Stimulated activated CD8-positive, alpha-beta memory T cell treated with anti-CD3 and anti-CD28 coated beads, Interleukin-7, amount 100 ng/mL, for 24 hours (primary cell): ENCODE data around the gene HMG20B.
"Not testable (repeated sequence)": the region's sequence is repeated elsewhere in the genome, so short reads cannot be mapped to it uniquely, and the experiment has no call there.

Source experiments
- DNase-seq: peaks from one replicate; pipeline ENCODE4 v3.0.0-alpha.2; 2020; ENCODE audit warnings: low read depth

HMG20B gene

GRCh38 chr19:3572855-3573161, at the start of gene HMG20B:
TSS of gene HMG20B (plus strand) at chr19:3572944. CDS start at chr19:3573310, 366 bp downstream.
- DNase-seq = no peak

- DNase-seq = no peak
These were observed 49.2 kb upstream of the HMG20B start for GRCh38 chr19:3523361-3524077.

- DNase-seq = no peak
These were observed 48.5 kb upstream of the HMG20B start for GRCh38 chr19:3524078-3524842.

GRCh38 chr19:3524904-3525451, 47.8 kb upstream of the HMG20B start:
- DNase-seq = no peak

GRCh38 chr19:3526507-3527237, 46.1 kb upstream of the HMG20B start:
- no peak for DNase-seq

GRCh38 chr19:3527238-3527910, 45.4 kb upstream of the HMG20B start:
- DNase-seq = no peak

GRCh38 chr19:3528080-3528479, 44.7 kb upstream of the HMG20B start:
- no peak for DNase-seq

- DNase-seq = no peak
These were observed 44.1 kb upstream of the HMG20B start for GRCh38 chr19:3528539-3529211.

GRCh38 chr19:3529299-3529698, 43.4 kb upstream of the HMG20B start:
- DNase-seq = not testable (repeated sequence)

- DNase-seq = no peak
These were observed 42.4 kb upstream of the HMG20B start for GRCh38 chr19:3530389-3530788.

- no peak for DNase-seq
These were observed 41.0 kb upstream of the HMG20B start for GRCh38 chr19:3531716-3532115.

GRCh38 chr19:3532154-3532786, 40.5 kb upstream of the HMG20B start:
- no peak for DNase-seq

- no peak for DNase-seq
These were observed 39.7 kb upstream of the HMG20B start for GRCh38 chr19:3533033-3533432.

GRCh38 chr19:3533563-3534216, 39.1 kb upstream of the HMG20B start:
- no peak for DNase-seq

- no peak for DNase-seq
These were observed 38.1 kb upstream of the HMG20B start for GRCh38 chr19:3534375-3535234.

- DNase-seq = no peak
These were observed 37.6 kb upstream of the HMG20B start for GRCh38 chr19:3535235-3535535.

GRCh38 chr19:3535563-3535965, 37.2 kb upstream of the HMG20B start:
- no peak for DNase-seq

GRCh38 chr19:3535981-3536380, 36.8 kb upstream of the HMG20B start:
- DNase-seq = no peak

- DNase-seq = no peak
These were observed 36.2 kb upstream of the HMG20B start for GRCh38 chr19:3536429-3537100.
